ENCODE measurements around the gene KMT2E. TPM values are rescaled to one million over a fixed set of nuclear protein-coding genes. Genes with fewer than 3 reads are reported as not detected.
"Not testable (repeated sequence)": the region's sequence is repeated elsewhere in the genome, so short reads cannot be mapped to it uniquely, and the experiment has no call there.

Gene KMT2E
- total RNA-seq, 1 experiment from 2014 or later, result 68.1 TPM

GRCh38 chr7:104972500-104972899 lies 41.5 kb upstream of the KMT2E start:
- H3K4me1 ChIP-seq (replicated peaks; ENCODE audit: insufficient read depth), result no peaks in the 10 kb centered on the region
- intact Hi-C loops (cut with micrococcal nuclease; ENCODE audit: unreplicated experiment), result no loop called here
- no peaks in the 10 kb centered on the region for H3K9me2 ChIP-seq (ENCODE audit: insufficient read depth)
- no TSS peak for BruUV-seq (replicated peaks)
- CTCF ChIA-PET, result no interaction called here
- H3K79me2 ChIP-seq (ENCODE audit: low read depth), result no peaks in the 10 kb centered on the region
- no peak overlapping the region for H3K4me3 ChIP-seq
- no peaks in the 10 kb centered on the region for H3F3A ChIP-seq (ENCODE audit: insufficient read depth, low read depth)
- no peaks in the 10 kb centered on the region for H3K9me3 ChIP-seq (ENCODE audit: insufficient read depth, low read depth)
- POLR2A ChIA-PET (ENCODE audit: unreplicated experiment), result interaction anchor here (0.7 kb wide), 1 partner anchor 579 kb away, joined by 17 read pairs; no protein-coding TSS in a partner anchor
- H2AFZ ChIP-seq, result no peak overlapping the region
- H4K20me1 ChIP-seq (ENCODE audit: insufficient read depth), result no peaks in the 10 kb centered on the region
- no peaks in the 10 kb centered on the region for H3K27me3 ChIP-seq (ENCODE audit: insufficient read depth, low read depth)
- no peak for TF ChIP-seq EZH2 (IDR thresholded peaks at IDR 0.05; ENCODE audit: low read depth)
- TF ChIP-seq, protein P1, sequence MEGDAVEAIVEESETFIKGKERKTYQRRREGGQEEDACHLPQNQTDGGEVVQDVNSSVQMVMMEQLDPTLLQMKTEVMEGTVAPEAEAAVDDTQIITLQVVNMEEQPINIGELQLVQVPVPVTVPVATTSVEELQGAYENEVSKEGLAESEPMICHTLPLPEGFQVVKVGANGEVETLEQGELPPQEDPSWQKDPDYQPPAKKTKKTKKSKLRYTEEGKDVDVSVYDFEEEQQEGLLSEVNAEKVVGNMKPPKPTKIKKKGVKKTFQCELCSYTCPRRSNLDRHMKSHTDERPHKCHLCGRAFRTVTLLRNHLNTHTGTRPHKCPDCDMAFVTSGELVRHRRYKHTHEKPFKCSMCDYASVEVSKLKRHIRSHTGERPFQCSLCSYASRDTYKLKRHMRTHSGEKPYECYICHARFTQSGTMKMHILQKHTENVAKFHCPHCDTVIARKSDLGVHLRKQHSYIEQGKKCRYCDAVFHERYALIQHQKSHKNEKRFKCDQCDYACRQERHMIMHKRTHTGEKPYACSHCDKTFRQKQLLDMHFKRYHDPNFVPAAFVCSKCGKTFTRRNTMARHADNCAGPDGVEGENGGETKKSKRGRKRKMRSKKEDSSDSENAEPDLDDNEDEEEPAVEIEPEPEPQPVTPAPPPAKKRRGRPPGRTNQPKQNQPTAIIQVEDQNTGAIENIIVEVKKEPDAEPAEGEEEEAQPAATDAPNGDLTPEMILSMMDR (conservative IDR thresholded peaks at IDR 0.05), result no peak
- no peak for DNase-seq
- H3K4me2 ChIP-seq, result no peak overlapping the region
- H3K36me3 ChIP-seq (ENCODE audit: low read depth), result no peaks in the 10 kb centered on the region
- no peak overlapping the region for H3K27ac ChIP-seq

GRCh38 chr7:104973227-104973626 lies 40.8 kb upstream of the KMT2E start:
- no peaks in the 10 kb centered on the region for H3K9me3 ChIP-seq (ENCODE audit: insufficient read depth, low read depth)
- intact Hi-C loops (cut with micrococcal nuclease; ENCODE audit: unreplicated experiment), result no loop called here
- TF ChIP-seq, protein P1 (conservative IDR thresholded peaks at IDR 0.05), result no peak
- no peak for TF ChIP-seq EZH2 (IDR thresholded peaks at IDR 0.05; ENCODE audit: low read depth)
- H3K4me1 ChIP-seq (replicated peaks; ENCODE audit: insufficient read depth), result no peaks in the 10 kb centered on the region
- no peaks in the 10 kb centered on the region for H3K9me2 ChIP-seq (ENCODE audit: insufficient read depth)
- ChIA-PET POLR2A (ENCODE audit: unreplicated experiment) (no interaction called here), CTCF (no interaction called here)
- no peak overlapping the region for H3K4me3 ChIP-seq
- no peaks in the 10 kb centered on the region for H3K79me2 ChIP-seq (ENCODE audit: low read depth)
- H3F3A ChIP-seq (ENCODE audit: insufficient read depth, low read depth), result no peaks in the 10 kb centered on the region
- BruUV-seq (replicated peaks), result no TSS peak
- no peak overlapping the region for H3K4me2 ChIP-seq
- H3K27ac ChIP-seq, result no peak overlapping the region
- H2AFZ ChIP-seq, result no peak overlapping the region
- no peaks in the 10 kb centered on the region for H3K36me3 ChIP-seq (ENCODE audit: low read depth)
- H3K27me3 ChIP-seq (ENCODE audit: insufficient read depth, low read depth), result no peaks in the 10 kb centered on the region
- DNase-seq, result no peak
- H4K20me1 ChIP-seq (ENCODE audit: insufficient read depth), result no peaks in the 10 kb centered on the region

DNA sequence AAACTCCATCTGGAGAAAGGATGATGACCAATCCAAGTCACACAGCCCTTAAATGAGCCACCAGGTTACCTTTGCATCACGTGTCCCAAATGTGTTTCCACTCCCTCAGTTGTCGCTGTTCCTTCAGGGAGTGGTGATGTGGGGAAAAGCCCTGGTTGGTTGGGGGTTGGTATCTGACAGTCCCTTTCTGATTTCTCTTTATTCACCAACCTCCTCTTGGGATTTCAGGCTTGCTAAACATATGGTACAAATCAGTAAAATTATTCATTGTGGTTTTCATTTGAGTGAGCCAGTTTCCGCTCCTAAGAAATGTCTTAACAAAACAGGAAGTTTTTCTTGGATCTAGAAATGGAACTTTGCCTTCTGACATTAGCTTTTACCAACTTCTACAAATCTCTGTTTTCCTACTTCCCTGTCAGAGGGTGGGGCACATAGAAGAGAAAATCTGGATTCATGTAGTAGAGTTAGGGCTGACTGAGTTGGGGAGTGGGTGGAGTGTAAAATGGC lies 40.0 kb upstream of the KMT2E start:
- Histone ChIP-seq H4K20me1 (ENCODE audit: insufficient read depth) (no peaks in the 10 kb centered on the region), H3K27me3 (ENCODE audit: insufficient read depth, low read depth) (no peaks in the 10 kb centered on the region), H3K9me3 (ENCODE audit: insufficient read depth, low read depth) (no peaks in the 10 kb centered on the region), H3K79me2 (ENCODE audit: low read depth) (no peaks in the 10 kb centered on the region), H3F3A (ENCODE audit: insufficient read depth, low read depth) (no peaks in the 10 kb centered on the region), H3K4me3 (no peak overlapping the region), H3K27ac (no peak overlapping the region), H3K4me2 (no peak overlapping the region), H3K9me2 (ENCODE audit: insufficient read depth) (no peaks in the 10 kb centered on the region), H2AFZ (no peak overlapping the region), H3K4me1 (replicated peaks; ENCODE audit: insufficient read depth) (no peaks in the 10 kb centered on the region), H3K36me3 (ENCODE audit: low read depth) (no peaks in the 10 kb centered on the region)
- intact Hi-C loops (cut with micrococcal nuclease; ENCODE audit: unreplicated experiment), result no loop called here
- POLR2A ChIA-PET (ENCODE audit: unreplicated experiment), result no interaction called here
- BruUV-seq (replicated peaks), result no TSS peak
- DNase-seq, result no peak
- TF ChIP-seq, protein P1 (conservative IDR thresholded peaks at IDR 0.05), result no peak
- no peak for TF ChIP-seq EZH2 (IDR thresholded peaks at IDR 0.05; ENCODE audit: low read depth)
- CTCF ChIA-PET, result interaction anchor here (0.7 kb wide), 1 partner anchor 8 kb away, joined by 3 read pairs; no protein-coding TSS in a partner anchor

DNA sequence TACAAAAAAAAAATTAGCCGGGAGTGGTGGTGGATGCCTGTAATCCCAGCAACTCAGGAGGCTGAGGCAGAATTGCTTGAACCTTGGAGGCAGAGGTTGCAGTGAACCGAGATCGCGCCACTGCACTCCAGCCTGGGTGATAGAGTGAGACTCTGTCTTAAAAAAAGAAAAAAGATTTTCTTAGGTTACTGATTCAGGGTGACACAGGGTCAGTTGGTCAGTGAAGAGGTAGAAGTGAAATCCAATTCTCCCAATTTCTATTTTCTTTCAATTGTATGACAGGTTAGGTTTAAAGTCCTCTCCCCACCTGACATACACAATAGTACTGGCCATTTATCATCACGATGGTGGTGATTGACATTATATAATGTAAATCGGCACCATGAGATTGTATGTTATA lies 38.5 kb upstream of the KMT2E start:
- H3K27ac ChIP-seq; H3K9me3 ChIP-seq (ENCODE audit: insufficient read depth, low read depth); H3K27me3 ChIP-seq (ENCODE audit: insufficient read depth, low read depth); H4K20me1 ChIP-seq (ENCODE audit: insufficient read depth); CTCF ChIA-PET; H3K9me2 ChIP-seq (ENCODE audit: insufficient read depth); BruUV-seq (replicated peaks); H2AFZ ChIP-seq; H3K4me3 ChIP-seq; POLR2A ChIA-PET (ENCODE audit: unreplicated experiment); H3K4me1 ChIP-seq (replicated peaks; ENCODE audit: insufficient read depth); H3K79me2 ChIP-seq (ENCODE audit: low read depth); intact Hi-C loops (cut with micrococcal nuclease; ENCODE audit: unreplicated experiment); H3K36me3 ChIP-seq (ENCODE audit: low read depth); H3F3A ChIP-seq (ENCODE audit: insufficient read depth, low read depth); DNase-seq; H3K4me2 ChIP-seq: not testable (repeated sequence)

Measured in PC-9 (cell line).